ENCODE measurements around the gene FBN1. TPM values are rescaled to one million over a fixed set of nuclear protein-coding genes. Genes with fewer than 3 reads are reported as not detected.

The FBN1 gene
- total RNA-seq, 1 donor from 2014 or later, result 78.8 TPM

DNA sequence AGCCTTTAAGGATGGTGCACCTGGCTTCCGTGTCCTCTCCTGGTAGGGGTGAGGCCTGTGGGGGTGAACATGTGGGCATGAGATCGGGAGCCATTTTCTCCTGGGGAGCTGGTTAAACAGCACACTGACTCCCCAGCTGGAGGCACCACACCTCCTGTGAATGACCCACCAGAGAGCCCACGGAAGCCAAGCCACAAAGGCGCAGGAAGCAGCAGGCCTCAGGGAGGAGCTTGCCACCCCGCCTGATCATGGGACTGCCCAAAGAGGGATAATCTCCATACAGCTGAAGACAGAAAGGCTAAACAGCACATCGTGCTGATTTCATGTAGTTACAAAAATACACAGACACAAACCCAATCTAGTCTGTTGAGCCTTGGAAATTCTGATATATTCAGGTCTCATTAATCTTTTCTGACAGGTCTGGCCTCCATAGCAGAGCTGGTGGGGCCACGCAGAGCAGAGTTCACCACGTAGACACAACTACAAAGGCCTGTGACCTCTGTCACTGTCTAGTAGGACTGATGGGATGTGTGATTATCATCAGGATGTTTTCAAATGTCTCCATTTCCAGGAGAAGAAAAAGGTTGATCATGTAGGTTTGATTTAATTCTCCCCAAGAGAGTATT is 239.1 kb downstream of the FBN1 start:
- Histone ChIP-seq H2AFZ (replicated peaks) (no peak overlapping the region), H3K4me3 (no peak overlapping the region), H3K9me3 (ENCODE audit: low read depth) (no peaks in the 10 kb centered on the region), H3F3A (ENCODE audit: low read depth) (no peaks in the 10 kb centered on the region), H3K27ac (no peak overlapping the region), H3K36me3 (no peaks in the 10 kb centered on the region), H3K27me3 (no peaks in the 10 kb centered on the region), H3K9ac (no peak overlapping the region), H3K79me2 (ENCODE audit: low read depth) (no peaks in the 10 kb centered on the region), H3K4me1 (no peaks in the 10 kb centered on the region), H4K20me1 (ENCODE audit: low read depth) (no peaks in the 10 kb centered on the region), H3K4me2 (no peak overlapping the region)
- H3K4me3 Mint-ChIP-seq, result no peak overlapping the region
- peaks cover 8% of the 10 kb centered on the region for H3K36me3 Mint-ChIP-seq
- H3K27ac Mint-ChIP-seq, result peak overlapping the region; percentile 86
- no peak for TF ChIP-seq EZH2phosphoT487 (IDR thresholded peaks at IDR 0.05)
- TF ChIP-seq EZH2 (IDR thresholded peaks at IDR 0.05), result no peak
- TF ChIP-seq, protein P1, sequence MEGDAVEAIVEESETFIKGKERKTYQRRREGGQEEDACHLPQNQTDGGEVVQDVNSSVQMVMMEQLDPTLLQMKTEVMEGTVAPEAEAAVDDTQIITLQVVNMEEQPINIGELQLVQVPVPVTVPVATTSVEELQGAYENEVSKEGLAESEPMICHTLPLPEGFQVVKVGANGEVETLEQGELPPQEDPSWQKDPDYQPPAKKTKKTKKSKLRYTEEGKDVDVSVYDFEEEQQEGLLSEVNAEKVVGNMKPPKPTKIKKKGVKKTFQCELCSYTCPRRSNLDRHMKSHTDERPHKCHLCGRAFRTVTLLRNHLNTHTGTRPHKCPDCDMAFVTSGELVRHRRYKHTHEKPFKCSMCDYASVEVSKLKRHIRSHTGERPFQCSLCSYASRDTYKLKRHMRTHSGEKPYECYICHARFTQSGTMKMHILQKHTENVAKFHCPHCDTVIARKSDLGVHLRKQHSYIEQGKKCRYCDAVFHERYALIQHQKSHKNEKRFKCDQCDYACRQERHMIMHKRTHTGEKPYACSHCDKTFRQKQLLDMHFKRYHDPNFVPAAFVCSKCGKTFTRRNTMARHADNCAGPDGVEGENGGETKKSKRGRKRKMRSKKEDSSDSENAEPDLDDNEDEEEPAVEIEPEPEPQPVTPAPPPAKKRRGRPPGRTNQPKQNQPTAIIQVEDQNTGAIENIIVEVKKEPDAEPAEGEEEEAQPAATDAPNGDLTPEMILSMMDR (IDR thresholded peaks at IDR 0.05), result no peak
- no peaks in the 10 kb centered on the region for H3K9me3 Mint-ChIP-seq
- DNase-seq (ENCODE audit: low spot score), result no peak
- peaks cover 7% of the 10 kb centered on the region for H3K4me1 Mint-ChIP-seq
- H3K27me3 Mint-ChIP-seq (ENCODE audit: insufficient read depth, low read depth), result no peaks in the 10 kb centered on the region

DNA sequence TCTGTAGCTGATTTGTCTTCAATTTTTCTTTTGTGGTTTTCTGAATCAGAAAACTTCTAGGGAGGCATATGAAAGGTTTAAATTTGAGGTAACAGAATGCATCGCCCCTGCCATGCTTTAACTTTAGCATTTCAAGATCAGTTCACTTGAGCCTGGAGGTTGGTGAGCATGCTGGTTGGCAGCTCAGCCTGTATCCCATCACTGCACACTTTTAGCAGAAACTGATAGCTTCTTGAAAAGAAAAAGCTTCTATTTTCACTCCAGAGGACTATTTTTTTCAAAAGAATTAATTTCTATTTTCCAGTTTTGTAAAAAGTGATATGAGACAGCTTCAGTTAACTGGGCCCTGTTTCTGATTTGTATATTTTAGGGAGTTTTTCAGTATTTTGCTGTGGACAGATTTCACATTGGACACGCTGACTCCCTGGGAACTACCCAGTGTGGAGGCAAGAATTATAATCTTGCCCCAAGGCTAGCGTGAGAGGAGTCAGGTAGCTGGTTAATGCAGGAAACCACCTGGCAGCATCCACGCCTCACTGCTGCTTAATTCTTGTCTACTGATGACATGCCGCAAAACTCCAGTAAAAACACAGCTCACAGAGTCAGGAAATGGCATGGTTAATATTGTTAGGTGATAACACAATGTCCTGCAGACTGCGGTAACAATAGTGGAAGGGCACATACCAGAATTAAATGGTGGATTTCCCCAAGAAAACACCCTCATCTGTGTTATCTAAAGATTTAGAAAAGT is 242.9 kb downstream of the FBN1 start:
- H3K36me3 Mint-ChIP-seq, result no peaks in the 10 kb centered on the region
- H2AFZ ChIP-seq (replicated peaks), result no peak overlapping the region
- H3K4me3 ChIP-seq, result no peak overlapping the region
- no peaks in the 10 kb centered on the region for H4K20me1 ChIP-seq (ENCODE audit: low read depth)
- no peaks in the 10 kb centered on the region for H3F3A ChIP-seq (ENCODE audit: low read depth)
- H3K27ac Mint-ChIP-seq, result no peak overlapping the region
- no peaks in the 10 kb centered on the region for H3K9me3 Mint-ChIP-seq
- H3K4me1 Mint-ChIP-seq, result peaks cover 14% of the 10 kb centered on the region
- H3K27ac ChIP-seq, result no peak overlapping the region
- H3K9me3 ChIP-seq (ENCODE audit: low read depth), result no peaks in the 10 kb centered on the region
- H3K36me3 ChIP-seq, result no peaks in the 10 kb centered on the region
- no peak overlapping the region for H3K4me2 ChIP-seq
- TF ChIP-seq EZH2 (IDR thresholded peaks at IDR 0.05), result no peak
- TF ChIP-seq EZH2phosphoT487 (IDR thresholded peaks at IDR 0.05), result no peak
- TF ChIP-seq, protein P1 (IDR thresholded peaks at IDR 0.05), result no peak
- H3K79me2 ChIP-seq (ENCODE audit: low read depth), result no peaks in the 10 kb centered on the region
- DNase-seq (ENCODE audit: low spot score), result no peak
- peaks cover 7% of the 10 kb centered on the region for H3K4me1 ChIP-seq
- peaks cover 2% of the 10 kb centered on the region for H3K27me3 Mint-ChIP-seq (ENCODE audit: insufficient read depth, low read depth)
- H3K27me3 ChIP-seq, result no peaks in the 10 kb centered on the region
- H3K4me3 Mint-ChIP-seq, result no peak overlapping the region
- H3K9ac ChIP-seq, result no peak overlapping the region

DNA sequence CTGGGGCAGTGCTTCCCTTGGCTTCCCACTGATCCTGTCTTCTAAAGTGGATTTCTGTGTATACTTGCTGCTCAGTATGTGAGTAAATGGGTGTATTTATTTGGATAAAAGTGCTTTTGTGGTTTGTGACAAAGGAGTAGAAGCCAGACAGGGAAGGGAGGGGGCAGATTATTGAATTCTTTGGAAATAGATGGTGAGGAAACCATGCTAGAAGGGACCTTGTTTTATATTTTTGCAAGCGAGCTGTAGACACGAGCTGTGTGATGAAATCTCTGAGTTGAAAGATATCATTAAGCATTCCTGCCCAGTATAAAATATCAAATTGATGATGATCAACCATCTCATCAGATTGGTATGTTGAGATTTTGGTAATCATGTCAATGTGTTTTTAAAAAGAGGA is 245.4 kb downstream of the FBN1 start:
- no peak for DNase-seq (ENCODE audit: low spot score)
- no peaks in the 10 kb centered on the region for H3K36me3 Mint-ChIP-seq
- Histone ChIP-seq H3K4me1 (peaks cover 7% of the 10 kb centered on the region), H3K27ac (no peak overlapping the region), H3K4me2 (no peak overlapping the region), H3K4me3 (no peak overlapping the region), H3K27me3 (no peaks in the 10 kb centered on the region), H3K79me2 (ENCODE audit: low read depth) (no peaks in the 10 kb centered on the region), H3K9me3 (ENCODE audit: low read depth) (no peaks in the 10 kb centered on the region), H3K9ac (no peak overlapping the region), H3F3A (ENCODE audit: low read depth) (no peaks in the 10 kb centered on the region), H3K36me3 (no peaks in the 10 kb centered on the region), H2AFZ (replicated peaks) (no peak overlapping the region), H4K20me1 (ENCODE audit: low read depth) (no peaks in the 10 kb centered on the region)
- H3K27ac Mint-ChIP-seq, result no peak overlapping the region
- H3K4me1 Mint-ChIP-seq, result peaks cover 17% of the 10 kb centered on the region
- H3K4me3 Mint-ChIP-seq, result no peak overlapping the region
- peaks cover 2% of the 10 kb centered on the region for H3K27me3 Mint-ChIP-seq (ENCODE audit: insufficient read depth, low read depth)
- TF ChIP-seq, protein P1 (IDR thresholded peaks at IDR 0.05), result no peak
- TF ChIP-seq EZH2 (IDR thresholded peaks at IDR 0.05) (no peak), EZH2phosphoT487 (IDR thresholded peaks at IDR 0.05) (no peak)
- no peaks in the 10 kb centered on the region for H3K9me3 Mint-ChIP-seq

Measured in neural progenitor cell (in vitro differentiated cells).